Muscle layer of duodenum (tissue), 2 donors: Measurements from ENCODE around the gene FOLR1.

Source experiments
- H3K27ac ChIP-seq: one replicate; pipeline ENCODE4 v1.7.0; 2013; ENCODE audit warnings: mild to moderate bottlenecking, low read length
- H3K27me3 ChIP-seq: one replicate; pipeline ENCODE4 v1.7.0; 2013; ENCODE audit warnings: low read depth, mild to moderate bottlenecking, control low read depth, low read length
- H3K36me3 ChIP-seq, 2 donors: one replicate each; pipeline ENCODE4 v1.7.0; 2013; ENCODE audit warnings: low read length in 2 of 2, control low read depth in 1 of 2, mild to moderate bottlenecking in 1 of 2; ENCODE audit not compliant: insufficient read depth in 2 of 2, control insufficient read depth in 1 of 2
- H3K4me1 ChIP-seq, 2 donors: one replicate each; pipeline ENCODE4 v1.7.0; 2013; ENCODE audit warnings: low read length in 2 of 2, mild to moderate bottlenecking in 2 of 2, control low read depth in 1 of 2, moderate library complexity in 1 of 2; ENCODE audit not compliant: insufficient read depth in 2 of 2, control insufficient read depth in 1 of 2
- H3K4me3 ChIP-seq, 2 donors: one replicate each; pipeline ENCODE4 v1.7.0; 2013; ENCODE audit warnings: low read length in 2 of 2, low read depth in 1 of 2, mild to moderate bottlenecking in 1 of 2
- H3K9me3 ChIP-seq, 2 donors: one replicate each; pipeline ENCODE4 v1.7.0; 2013; ENCODE audit warnings: low read length in 2 of 2, control low read depth in 1 of 2, mild to moderate bottlenecking in 1 of 2; ENCODE audit not compliant: control insufficient read depth in 1 of 2
- donor health status: healthy.

FOLR1 gene

DNA sequence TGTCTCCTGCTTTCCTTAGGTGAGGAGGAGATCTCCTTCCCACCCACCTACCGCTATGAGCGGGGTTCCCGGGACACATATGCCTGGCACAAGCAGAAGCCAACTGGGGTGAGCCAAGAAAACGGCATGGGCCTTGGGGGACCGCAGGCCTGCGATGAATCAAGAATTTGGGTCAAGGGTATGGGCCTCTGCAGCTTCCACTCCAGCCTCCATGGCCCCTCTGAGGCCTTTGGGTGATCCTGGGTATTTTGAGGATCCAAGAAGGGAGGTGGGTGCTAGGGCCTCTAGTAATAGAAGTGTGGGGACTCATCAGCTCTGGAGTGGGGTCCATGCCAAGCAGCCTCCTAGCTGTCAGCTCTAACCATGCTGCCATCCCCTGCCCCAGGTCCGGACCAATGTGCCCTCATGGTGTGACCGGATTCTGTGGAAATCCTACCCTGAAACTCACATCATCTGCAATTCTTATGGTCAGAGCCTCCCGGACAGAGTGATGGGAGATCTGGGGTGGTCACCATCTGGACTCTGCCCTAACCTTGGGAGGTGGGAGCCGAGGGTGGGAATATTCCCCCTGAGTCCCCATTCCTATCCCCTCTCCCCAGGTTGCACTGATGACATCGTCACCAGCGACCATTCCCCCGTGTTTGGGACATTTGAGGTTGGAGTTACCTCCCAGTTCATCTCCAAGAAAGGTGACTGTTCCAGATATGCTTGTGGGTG lies 41.3 kb downstream of the FOLR1 start:
- H3K9me3 ChIP-seq = no peaks in the 10 kb centered on the region
- H3K4me1 ChIP-seq = peaks cover 0 to 35% of the 10 kb centered on the region in 2 donors
- H3K4me3 ChIP-seq = no peak overlapping the region
- H3K27me3 ChIP-seq = no peaks in the 10 kb centered on the region
- H3K27ac ChIP-seq = no peak overlapping the region
- peaks cover 76 to 93% of the 10 kb centered on the region in 2 donors for H3K36me3 ChIP-seq

DNA sequence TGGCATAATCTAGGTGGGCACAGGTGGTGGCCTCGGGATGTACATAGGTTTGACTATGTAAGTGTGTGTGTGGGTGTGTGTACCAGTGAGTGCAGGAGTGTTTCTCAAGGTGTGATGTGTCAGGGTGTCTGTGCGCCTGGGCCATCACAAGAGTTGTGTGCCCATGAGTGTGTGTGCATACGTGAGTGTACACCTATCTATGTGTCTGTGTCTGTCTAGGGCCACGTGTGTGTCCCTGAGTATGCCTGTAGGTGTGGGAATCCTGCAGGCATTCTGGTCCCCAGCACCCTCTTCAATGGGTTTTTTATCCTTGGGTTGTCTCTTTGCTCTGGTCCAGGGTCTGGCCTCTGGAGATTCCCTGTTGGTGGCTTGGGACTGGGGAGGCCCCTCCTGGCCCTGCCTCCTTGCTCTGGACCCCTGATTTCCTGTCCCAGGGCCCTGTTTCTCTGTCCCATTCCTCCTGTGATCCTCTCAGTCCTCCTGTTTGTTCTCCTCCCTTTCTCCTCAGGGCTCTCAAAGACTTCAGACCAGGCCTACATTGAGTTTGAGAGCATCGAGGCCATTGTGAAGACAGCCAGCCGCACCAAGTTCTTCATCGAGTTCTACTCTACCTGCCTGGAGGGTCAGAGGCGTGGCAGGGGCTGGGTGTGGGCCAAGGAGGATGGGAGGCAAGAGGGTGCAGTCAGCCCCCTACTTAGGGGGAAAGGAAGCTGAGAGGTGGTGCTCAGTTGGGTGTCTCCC lies 42.0 kb downstream of the FOLR1 start:
- Histone ChIP-seq H3K27ac (no peak overlapping the region), H3K9me3 (no peaks in the 10 kb centered on the region), H3K4me1 (peaks cover 0 to 40% of the 10 kb centered on the region in 2 donors), H3K36me3 (peaks cover 72 to 86% of the 10 kb centered on the region in 2 donors), H3K27me3 (no peaks in the 10 kb centered on the region), H3K4me3 (no peak overlapping the region)

DNA sequence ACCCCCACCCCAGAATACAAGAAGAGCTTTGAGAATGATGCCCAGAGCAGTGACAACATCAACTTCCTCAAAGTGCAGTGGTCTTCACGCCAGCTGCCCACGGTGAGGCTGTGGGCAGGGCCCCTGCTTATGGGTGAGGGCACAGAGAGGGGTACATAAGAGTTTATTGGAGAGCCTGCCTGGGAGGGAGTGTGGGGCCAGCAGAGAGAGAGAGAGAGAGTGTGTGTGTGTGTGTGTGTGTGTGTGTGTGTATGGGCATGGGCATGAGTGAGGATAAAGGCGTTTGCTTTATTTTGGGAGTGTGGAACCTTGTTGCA lies 42.5 kb downstream of the FOLR1 start:
- Histone ChIP-seq H3K4me1 (peaks cover 2 to 45% of the 10 kb centered on the region in 2 donors), H3K9me3 (no peaks in the 10 kb centered on the region), H3K27ac (no peak overlapping the region), H3K27me3 (no peaks in the 10 kb centered on the region), H3K4me3 (no peak overlapping the region), H3K36me3 (peaks cover 67 to 80% of the 10 kb centered on the region in 2 donors)

DNA sequence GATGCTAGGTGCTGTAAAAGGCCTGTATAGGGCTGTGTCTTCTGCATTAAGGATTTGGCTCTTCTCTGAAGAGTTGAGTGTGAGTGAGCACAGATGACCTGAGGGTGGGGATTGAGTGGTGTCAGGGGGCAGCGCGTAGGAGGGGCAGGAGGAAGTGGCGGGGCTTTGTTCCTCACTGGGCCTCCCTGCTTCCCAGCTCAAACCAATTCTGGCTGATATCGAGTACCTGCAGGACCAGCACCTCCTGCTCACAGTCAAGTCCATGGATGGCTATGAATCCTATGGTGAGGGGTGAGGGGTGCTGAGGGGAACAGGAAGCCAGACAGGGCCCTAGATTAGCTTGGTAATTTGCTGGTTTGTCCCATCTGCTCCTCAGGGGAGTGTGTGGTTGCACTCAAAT lies 43.0 kb downstream of the FOLR1 start:
- Histone ChIP-seq H3K9me3 (no peaks in the 10 kb centered on the region), H3K27ac (no peak overlapping the region)

DNA sequence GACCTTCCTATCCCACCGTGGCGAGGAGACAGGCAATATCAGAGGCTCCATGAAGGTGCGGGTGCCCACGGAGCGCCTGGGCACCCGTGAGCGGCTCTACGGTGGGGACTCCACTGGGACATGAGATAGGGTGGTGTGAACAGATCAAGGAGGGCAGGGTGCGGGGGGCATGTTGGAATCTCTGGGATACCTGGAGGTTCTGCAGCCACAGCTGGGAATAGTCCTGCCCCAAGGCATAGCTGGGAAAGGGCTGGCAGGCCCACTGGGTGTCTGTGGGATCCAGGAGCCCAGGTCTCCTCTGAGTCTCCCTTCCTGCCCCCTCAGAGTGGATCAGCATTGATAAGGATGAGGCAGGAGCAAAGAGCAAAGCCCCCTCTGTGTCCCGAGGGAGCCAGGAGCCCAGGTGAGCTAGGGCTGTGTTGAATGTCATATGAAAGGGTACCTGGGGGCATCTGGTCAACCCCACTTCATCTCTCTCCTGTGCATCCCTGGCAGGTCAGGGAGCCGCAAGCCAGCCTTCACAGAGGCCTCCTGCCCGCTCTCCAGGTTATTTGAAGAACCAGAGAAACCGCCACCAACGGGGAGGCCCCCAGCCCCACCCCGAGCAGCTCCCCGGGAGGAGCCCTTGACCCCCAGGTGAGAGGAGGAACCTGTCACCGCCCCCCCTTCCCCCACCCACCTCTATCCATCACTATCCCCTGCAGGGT lies 43.6 kb downstream of the FOLR1 start:
- Histone ChIP-seq H3K4me1 (peaks cover 3 to 53% of the 10 kb centered on the region in 2 donors), H3K36me3 (peaks cover 56 to 70% of the 10 kb centered on the region in 2 donors), H3K27ac (no peak overlapping the region), H3K4me3 (no peak overlapping the region), H3K27me3 (peaks cover 3% of the 10 kb centered on the region), H3K9me3 (no peaks in the 10 kb centered on the region)

More for the DNA sequence above, 43.0 kb downstream of the FOLR1 start:
- Histone ChIP-seq H3K4me3 (no peak overlapping the region), H3K36me3 (peaks cover 62 to 76% of the 10 kb centered on the region in 2 donors), H3K27me3 (no peaks in the 10 kb centered on the region), H3K4me1 (peaks cover 3 to 47% of the 10 kb centered on the region in 2 donors)

- Histone ChIP-seq H3K36me3 (peaks cover 49 to 63% of the 10 kb centered on the region in 2 donors), H3K4me3 (no peak overlapping the region), H3K4me1 (peaks cover 3 to 59% of the 10 kb centered on the region in 2 donors), H3K27me3 (peaks cover 9% of the 10 kb centered on the region), H3K27ac (no peak overlapping the region), H3K9me3 (no peaks in the 10 kb centered on the region)
Observed at GRCh38 chr11:72236083-72236697, 44.2 kb downstream of the FOLR1 start.

GRCh38 chr11:72236774-72237111 lies 44.8 kb downstream of the FOLR1 start:
- Histone ChIP-seq H3K9me3 (no peaks in the 10 kb centered on the region), H3K27me3 (peaks cover 9% of the 10 kb centered on the region), H3K4me1 (peaks cover 3 to 59% of the 10 kb centered on the region in 2 donors), H3K4me3 (no peak overlapping the region), H3K27ac (no peak overlapping the region), H3K36me3 (peaks cover 44 to 58% of the 10 kb centered on the region in 2 donors)

DNA sequence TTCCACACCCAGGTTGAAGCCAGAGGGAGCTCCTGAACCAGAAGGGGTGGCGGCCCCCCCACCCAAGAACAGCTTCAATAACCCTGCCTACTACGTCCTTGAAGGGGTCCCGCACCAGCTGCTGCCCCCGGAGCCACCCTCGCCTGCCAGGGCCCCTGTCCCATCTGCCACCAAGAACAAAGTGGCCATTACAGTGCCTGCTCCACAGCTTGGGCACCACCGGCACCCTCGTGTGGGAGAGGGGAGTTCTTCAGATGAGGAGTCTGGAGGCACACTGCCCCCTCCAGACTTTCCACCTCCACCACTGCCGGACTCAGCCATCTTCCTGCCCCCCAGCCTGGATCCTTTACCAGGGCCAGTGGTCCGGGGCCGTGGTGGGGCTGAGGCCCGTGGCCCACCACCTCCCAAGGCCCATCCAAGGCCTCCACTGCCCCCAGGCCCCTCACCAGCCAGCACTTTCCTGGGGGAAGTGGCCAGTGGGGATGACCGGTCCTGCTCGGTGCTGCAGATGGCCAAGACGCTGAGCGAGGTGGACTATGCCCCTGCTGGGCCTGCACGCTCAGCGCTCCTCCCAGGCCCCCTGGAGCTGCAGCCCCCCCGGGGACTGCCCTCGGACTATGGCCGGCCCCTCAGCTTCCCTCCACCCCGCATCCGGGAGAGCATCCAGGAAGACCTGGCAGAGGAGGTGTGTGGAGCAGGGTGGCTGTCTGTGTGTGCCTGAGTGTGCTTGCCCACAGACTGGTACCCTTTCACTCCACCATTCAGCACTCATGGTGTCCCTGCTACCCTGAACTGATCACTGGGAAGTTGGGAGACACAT lies 45.4 kb downstream of the FOLR1 start:
- Histone ChIP-seq H3K27me3 (peaks cover 9% of the 10 kb centered on the region), H3K27ac (no peak overlapping the region), H3K4me1 (peaks cover 3 to 59% of the 10 kb centered on the region in 2 donors)

DNA sequence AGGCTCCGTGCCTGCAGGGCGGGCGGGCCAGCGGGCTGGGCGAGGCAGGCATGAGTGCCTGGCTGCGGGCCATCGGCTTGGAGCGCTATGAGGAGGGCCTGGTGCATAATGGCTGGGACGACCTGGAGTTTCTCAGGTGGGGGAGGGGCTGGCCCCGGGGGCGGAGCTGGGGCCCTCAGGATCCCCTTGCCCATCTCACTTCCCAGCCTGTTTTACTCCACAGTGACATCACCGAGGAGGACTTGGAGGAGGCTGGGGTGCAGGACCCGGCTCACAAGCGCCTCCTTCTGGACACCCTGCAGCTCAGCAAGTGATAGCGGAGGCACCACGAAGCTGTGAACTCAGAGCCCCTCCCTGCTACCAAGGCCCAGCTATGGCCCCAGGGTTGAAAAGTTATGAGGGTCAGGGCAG lies 46.1 kb downstream of the FOLR1 start:
- peaks cover 3 to 59% of the 10 kb centered on the region in 2 donors for H3K4me1 ChIP-seq
- peaks cover 11% of the 10 kb centered on the region for H3K27me3 ChIP-seq
- no peak overlapping the region for H3K27ac ChIP-seq
- no peaks in the 10 kb centered on the region for H3K9me3 ChIP-seq
- H3K4me3 ChIP-seq = no peak overlapping the region
- peaks cover 31 to 45% of the 10 kb centered on the region in 2 donors for H3K36me3 ChIP-seq

More for the DNA sequence above, 45.4 kb downstream of the FOLR1 start:
- Histone ChIP-seq H3K4me3 (no peak overlapping the region), H3K9me3 (no peaks in the 10 kb centered on the region), H3K36me3 (peaks cover 38 to 52% of the 10 kb centered on the region in 2 donors)

DNA sequence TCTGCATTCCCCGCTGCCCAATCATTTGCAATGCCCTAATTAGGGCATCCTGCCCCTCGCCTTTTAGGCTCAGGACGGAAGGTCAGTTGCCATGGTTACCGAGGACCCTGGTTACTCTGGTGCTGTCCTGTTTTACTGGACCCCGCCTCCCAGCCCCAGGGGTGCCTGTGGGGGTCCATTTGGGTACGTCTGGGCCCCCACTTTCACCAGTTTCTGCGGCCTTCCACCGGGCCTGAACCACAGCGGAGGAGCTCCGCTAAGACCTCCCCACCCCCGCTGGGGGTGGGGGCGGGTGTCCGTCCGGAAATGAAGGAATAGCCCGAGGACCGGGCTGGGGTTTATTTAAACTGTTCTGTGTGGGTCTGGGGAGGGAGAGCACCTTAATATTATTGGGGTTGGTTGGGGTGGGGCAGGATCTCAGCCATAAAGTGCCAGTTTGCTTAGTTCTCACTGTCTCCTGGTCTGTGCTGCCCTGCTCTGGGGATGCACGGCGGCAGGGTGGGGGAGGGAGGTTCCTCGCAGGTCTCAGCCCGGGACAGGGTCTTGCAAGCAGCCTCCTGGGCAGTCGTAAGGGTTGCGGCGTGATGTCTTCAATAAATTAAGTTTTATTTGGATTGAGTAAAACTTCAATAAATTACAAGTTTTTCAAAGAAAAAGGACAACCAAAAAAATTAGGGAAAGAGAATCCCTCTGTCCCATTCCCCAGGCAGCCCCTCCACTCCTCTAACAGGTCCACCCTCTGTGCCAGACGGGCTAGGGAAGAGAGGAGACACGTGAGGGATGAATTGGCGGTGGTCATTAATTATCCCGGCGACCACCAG lies 46.8 kb downstream of the FOLR1 start:
- Histone ChIP-seq H3K36me3 (peaks cover 24 to 38% of the 10 kb centered on the region in 2 donors), H3K27me3 (peaks cover 16% of the 10 kb centered on the region), H3K27ac (no peak overlapping the region), H3K9me3 (no peaks in the 10 kb centered on the region), H3K4me3 (no peak overlapping the region), H3K4me1 (peaks cover 3 to 62% of the 10 kb centered on the region in 2 donors)
